Activated CD4-positive, alpha-beta memory T cell treated with anti-CD3 and anti-CD28 coated beads, Interleukin-2, amount 10 ng/mL, durations not matched to agents 7 days and 5 days (primary cell): ENCODE data around the gene SNAPC3. TPM values are rescaled to one million over a fixed set of nuclear protein-coding genes. Genes with fewer than 3 reads are reported as not detected.

ENCODE experiments used
- CTCF ChIA-PET: fragments of 350-600 bp; sonication (Branson Sonifier 250); formaldehyde crosslinking; loops from one replicate; lab custom pipeline; 2021; ENCODE audit warnings: antibody characterized with exemption, inconsistent platforms; lab: Charles Lee
- POLR2A ChIA-PET: fragments of 350-600 bp; sonication (Branson Sonifier 250); formaldehyde crosslinking; loops from one replicate; lab custom pipeline; 2021; ENCODE audit warnings: antibody characterized with exemption; lab: Charles Lee
- DNase-seq: peaks from one replicate; pipeline ENCODE4 v3.0.0-alpha.2; 2020
- H3K27ac Mint-ChIP-seq: one replicate; pipeline ENCODE4 v1.8.0; 2021; ENCODE audit warnings: mild to moderate bottlenecking, mixed read lengths
- H3K27me3 Mint-ChIP-seq: one replicate; pipeline ENCODE4 v1.8.0; 2021; ENCODE audit warnings: mixed read lengths
- H3K36me3 Mint-ChIP-seq: one replicate; pipeline ENCODE4 v1.8.0; 2021; ENCODE audit warnings: low read depth, mixed read lengths
- H3K4me1 Mint-ChIP-seq: one replicate; pipeline ENCODE4 v1.8.0; 2021; ENCODE audit warnings: mixed read lengths
- H3K4me3 Mint-ChIP-seq: one replicate; pipeline ENCODE4 v1.8.0; 2021; ENCODE audit warnings: mild to moderate bottlenecking, mixed read lengths
- H3K9me3 Mint-ChIP-seq: one replicate; pipeline ENCODE4 v1.8.0; 2021; ENCODE audit warnings: mixed read lengths
- total RNA-seq, 2 experiments: library from RNA; stranded (reverse); gene quantifications; one replicate each; pipeline ENCODE4 v1.2.3, GENCODE V29; 2021

The SNAPC3 gene
- total RNA-seq, 2 experiments from 2014 or later = 35.6 to 37.5 TPM

GRCh38 chr9:15505921-15506320, 83.2 kb downstream of the SNAPC3 start:
- DNase-seq = no peak
- Mint-ChIP-seq H3K27me3 (no peaks in the 10 kb centered on the region), H3K4me1 (peaks cover 56% of the 10 kb centered on the region), H3K27ac (no peak overlapping the region), H3K4me3 (no peak overlapping the region), H3K9me3 (no peaks in the 10 kb centered on the region), H3K36me3 (peaks cover 64% of the 10 kb centered on the region)
- ChIA-PET CTCF (interaction anchor here (0.9 to 1.7 kb wide), 2 partner anchors 18 to 27 kb away, joined by 3 to 5 read pairs; no protein-coding TSS in a partner anchor), POLR2A (interaction anchor here (1.1 kb wide), 1 partner anchor 8 kb away, joined by 3 read pairs; no protein-coding TSS in a partner anchor)

- peak; percentile 70 for DNase-seq
- H3K4me3 Mint-ChIP-seq = peak overlapping the region; percentile 84
- no peaks in the 10 kb centered on the region for H3K27me3 Mint-ChIP-seq
- peaks cover 45% of the 10 kb centered on the region for H3K36me3 Mint-ChIP-seq
- POLR2A ChIA-PET = interaction anchor here (0.6 to 4.3 kb wide), 27 partner anchors 9 to 214 kb away, joined by 3 to 55 read pairs (median 5); partner anchors contain the start of genes CCDC171 and SNAPC3
- no peaks in the 10 kb centered on the region for H3K9me3 Mint-ChIP-seq
- peaks cover 50% of the 10 kb centered on the region for H3K4me1 Mint-ChIP-seq
- H3K27ac Mint-ChIP-seq = peak overlapping the region; percentile 80
- CTCF ChIA-PET = interaction anchor here (0.6 to 4.4 kb wide), 8 partner anchors 10 to 892 kb away, joined by 3 to 17 read pairs (median 3); no protein-coding TSS in a partner anchor
Observed at GRCh38 chr9:15509931-15510788, 87.5 kb downstream of the SNAPC3 start.

- H3K9me3 Mint-ChIP-seq = no peaks in the 10 kb centered on the region
- POLR2A ChIA-PET = interaction anchor here (0.8 to 4.3 kb wide), 30 partner anchors 9 to 302 kb away, joined by 3 to 55 read pairs (median 4); partner anchors contain the start of genes CCDC171 and SNAPC3
- no peaks in the 10 kb centered on the region for H3K27me3 Mint-ChIP-seq
- CTCF ChIA-PET = interaction anchor here (0.6 to 4.4 kb wide), 10 partner anchors 11 to 893 kb away, joined by 3 to 17 read pairs (median 3); no protein-coding TSS in a partner anchor
- peak within 1 kb of the TSS; percentile 84 for H3K4me3 Mint-ChIP-seq
- H3K27ac Mint-ChIP-seq = peak within 1 kb of the TSS; percentile 99
- peaks cover 41% of the 10 kb centered on the region for H3K36me3 Mint-ChIP-seq
- H3K4me1 Mint-ChIP-seq = peaks cover 46% of the 10 kb centered on the region
- peak; percentile 91 for DNase-seq
Observed at GRCh38 chr9:15510789-15511575, 88.3 kb downstream of the SNAPC3 start, which contains the start of gene PSIP1. Gene PSIP1 (minus strand): TSS chr9:15510970. CDS start chr9:15510188, 782 bp downstream.

Other genes starting within 250 kb of the SNAPC3 start
- 10 to 100 TPM; 27.5 to 29.6 TPM for gene TTC39B, start 115.7 kb upstream of the SNAPC3 start, total RNA-seq
- 100 to 1,000 TPM; 109 to 122 TPM for gene PSIP1, start 88.1 kb downstream of the SNAPC3 start, total RNA-seq
- 1 to 10 TPM; 2.1 to 2.5 TPM for gene CCDC171, start 130.2 kb downstream of the SNAPC3 start, total RNA-seq